ENCODE measurements around the gene LCLAT1.

The LCLAT1 gene

GRCh38 chr2:30663806-30664205, 216.8 kb downstream of the LCLAT1 start:
- Histone ChIP-seq H3K4me3 (ENCODE audit: low read length) (no peak overlapping the region), H3K27me3 (ENCODE audit: low read depth, low read length) (peaks cover 4% of the 10 kb centered on the region; the same call in 1 of the 2 replicates), H2AFZ (ENCODE audit: low read depth, low read length) (no peak overlapping the region), H3K79me2 (ENCODE audit: low read length) (no peaks in the 10 kb centered on the region), H4K20me1 (ENCODE audit: insufficient read depth, low read length) (no peaks in the 10 kb centered on the region), H3K36me3 (replicated peaks; ENCODE audit: low read depth, low read length) (peaks cover 2% of the 10 kb centered on the region), H3K4me2 (ENCODE audit: low read length) (no peak overlapping the region), H3K9me3 (ENCODE audit: insufficient read depth, low read length) (0 out of 2 replicates have a peak, but pooled peaks cover 2% of the 10 kb centered on the region), H3K27ac (ENCODE audit: low read length) (no peak overlapping the region), H3K4me1 (ENCODE audit: low read length) (peaks cover 9% of the 10 kb centered on the region), H3K9ac (ENCODE audit: low read length) (no peak overlapping the region)
- no peak for TF ChIP-seq CTCF (IDR thresholded peaks at IDR 0.05; ENCODE audit: low read depth, low read length)
- TF ChIP-seq EZH2phosphoT487 (IDR thresholded peaks at IDR 0.05; ENCODE audit: low read depth): no peak

- H3K4me3 ChIP-seq (ENCODE audit: low read length): no peak overlapping the region
- TF ChIP-seq EZH2phosphoT487 (IDR thresholded peaks at IDR 0.05; ENCODE audit: low read depth): no peak
- no peak for TF ChIP-seq CTCF (IDR thresholded peaks at IDR 0.05; ENCODE audit: low read depth, low read length)
- H3K36me3 ChIP-seq (replicated peaks; ENCODE audit: low read depth, low read length): peaks cover 2% of the 10 kb centered on the region
- H3K4me1 ChIP-seq (ENCODE audit: low read length): peaks cover 9% of the 10 kb centered on the region
- no peaks in the 10 kb centered on the region for H4K20me1 ChIP-seq (ENCODE audit: insufficient read depth, low read length)
- no peaks in the 10 kb centered on the region for H3K27me3 ChIP-seq (ENCODE audit: low read depth, low read length)
- H3K27ac ChIP-seq (ENCODE audit: low read length): no peak overlapping the region
- 0 out of 2 replicates have a peak, but pooled peaks cover 2% of the 10 kb centered on the region for H3K9me3 ChIP-seq (ENCODE audit: insufficient read depth, low read length)
- H2AFZ ChIP-seq (ENCODE audit: low read depth, low read length): no peak overlapping the region
- H3K9ac ChIP-seq (ENCODE audit: low read length): no peak overlapping the region
- no peak overlapping the region for H3K4me2 ChIP-seq (ENCODE audit: low read length)
- no peaks in the 10 kb centered on the region for H3K79me2 ChIP-seq (ENCODE audit: low read length)
Measured at GRCh38 chr2:30664761-30665358, 217.8 kb downstream of the LCLAT1 start.

GRCh38 chr2:30665761-30666265, 218.8 kb downstream of the LCLAT1 start:
- Histone ChIP-seq H3K9me3 (ENCODE audit: insufficient read depth, low read length) (0 out of 2 replicates have a peak, but pooled peaks cover 8% of the 10 kb centered on the region), H3K4me3 (ENCODE audit: low read length) (no peak overlapping the region), H3K4me1 (ENCODE audit: low read length) (peaks cover 9% of the 10 kb centered on the region), H3K9ac (ENCODE audit: low read length) (no peak overlapping the region), H2AFZ (ENCODE audit: low read depth, low read length) (no peak overlapping the region), H3K27me3 (ENCODE audit: low read depth, low read length) (no peaks in the 10 kb centered on the region), H3K27ac (ENCODE audit: low read length) (no peak overlapping the region), H3K36me3 (replicated peaks; ENCODE audit: low read depth, low read length) (peaks cover 2% of the 10 kb centered on the region), H3K4me2 (ENCODE audit: low read length) (no peak overlapping the region), H3K79me2 (ENCODE audit: low read length) (no peaks in the 10 kb centered on the region), H4K20me1 (ENCODE audit: insufficient read depth, low read length) (no peaks in the 10 kb centered on the region)
- TF ChIP-seq EZH2phosphoT487 (IDR thresholded peaks at IDR 0.05; ENCODE audit: low read depth) (no peak), CTCF (IDR thresholded peaks at IDR 0.05; ENCODE audit: low read depth, low read length) (no peak)

- H3K36me3 ChIP-seq (replicated peaks; ENCODE audit: low read depth, low read length): peaks cover 2% of the 10 kb centered on the region
- H2AFZ ChIP-seq (ENCODE audit: low read depth, low read length): no peak overlapping the region; the same call in 1 of the 2 replicates
- H3K9me3 ChIP-seq (ENCODE audit: insufficient read depth, low read length): 0 out of 2 replicates have a peak, but pooled peaks cover 8% of the 10 kb centered on the region
- H4K20me1 ChIP-seq (ENCODE audit: insufficient read depth, low read length): no peaks in the 10 kb centered on the region
- H3K27ac ChIP-seq (ENCODE audit: low read length): 0 out of 2 replicates have a peak overlapping the region, but pooled peaks have one; percentile 13
- H3K79me2 ChIP-seq (ENCODE audit: low read length): no peaks in the 10 kb centered on the region
- H3K4me3 ChIP-seq (ENCODE audit: low read length): no peak overlapping the region
- TF ChIP-seq CTCF (IDR thresholded peaks at IDR 0.05; ENCODE audit: low read depth, low read length): no peak
- no peak for TF ChIP-seq EZH2phosphoT487 (IDR thresholded peaks at IDR 0.05; ENCODE audit: low read depth)
- H3K9ac ChIP-seq (ENCODE audit: low read length): no peak overlapping the region
- no peaks in the 10 kb centered on the region for H3K27me3 ChIP-seq (ENCODE audit: low read depth, low read length)
- peaks cover 9% of the 10 kb centered on the region for H3K4me1 ChIP-seq (ENCODE audit: low read length)
- H3K4me2 ChIP-seq (ENCODE audit: low read length): no peak overlapping the region
Measured at GRCh38 chr2:30666266-30666874, 219.3 kb downstream of the LCLAT1 start.

Data from OCI-LY3 (cell line).